DND-41 (cell line): ENCODE measurements around the gene ARL5B.

ENCODE experiments used
- CTCF ChIP-seq: IDR thresholded peaks from 2 replicates; pipeline ENCODE4 v1.5.1; 2012; ENCODE audit warnings: borderline replicate concordance, low read length, moderate library complexity, mild to moderate bottlenecking; ENCODE audit not compliant: poor library complexity, severe bottlenecking; ENCODE audit errors: extremely low read depth
- EZH2 ChIP-seq: IDR thresholded peaks from 3 replicates; pipeline ENCODE4 v1.6.1; 2012; ENCODE audit warnings: borderline replicate concordance, low read depth, mild to moderate bottlenecking, moderate library complexity, low read length, inconsistent platforms; ENCODE audit not compliant: severe bottlenecking

DNA sequence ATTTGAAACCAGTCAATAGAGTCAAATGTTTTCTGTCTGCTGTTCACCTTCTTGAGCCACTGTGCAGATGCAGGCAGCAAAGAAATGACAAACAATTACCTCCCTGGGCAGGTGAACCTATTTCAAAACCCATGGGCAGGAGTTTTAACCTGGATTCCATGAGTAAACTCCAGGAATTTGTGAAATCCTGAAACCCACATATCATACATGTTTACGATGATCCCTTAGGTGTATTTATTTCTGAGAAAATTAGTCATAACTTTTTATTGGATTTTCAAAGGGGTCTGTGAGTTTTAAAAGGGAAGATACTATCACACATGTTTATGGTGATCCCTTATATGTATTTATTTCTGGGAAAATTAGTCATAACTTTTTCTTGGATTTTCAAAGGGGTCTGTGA lies 59.8 kb downstream of the ARL5B start:
- TF ChIP-seq CTCF (no peak), EZH2 (no peak)
